K562 (cell line): Measurements from ENCODE around the gene OARD1. TPM values are rescaled to one million over a fixed set of nuclear protein-coding genes. Genes with fewer than 3 reads are reported as not detected.

Source experiments
- ATAC-seq: fragments of 200-7000 bp; cut with Tn5 transposase; 3 replicates; pipeline ENCODE4 v1.9.1; 2020; ENCODE audit warnings: moderate library complexity
- BruUV-seq: library from RNA; stranded (reverse); fragments of 400-500 nt; replicated peaks from 2 replicates; lab custom pipeline; 2021; lab: Mats Ljungman, UMichigan
- CTCF ChIA-PET: fragments of 300-600 bp; formaldehyde crosslinking; extraction: SDS; loops from one replicate; lab custom pipeline; 2021; ENCODE audit warnings: low intra/inter-chr PET ratio; lab: Yijun Ruan, JAX
- POLR2A ChIA-PET: fragments of 300-600, 350-650 bp; sonication (Branson Sonifier 250); formaldehyde crosslinking; extraction: SDS; loops from one replicate; lab custom pipeline; 2021; ENCODE audit warnings: antibody characterized with exemption, inconsistent platforms; lab: Yijun Ruan, JAX
- DNase-seq, 4 experiments: peaks; one replicate each; pipeline versions ENCODE4 v3.0.0 to v3.0.0-alpha.2; 2011 to 2018; ENCODE audit warnings: low spot score in 3 of 4, mixed read lengths in 3 of 4; ENCODE audit errors: extremely low read depth in 1 of 4
- FAIRE-seq: peaks from 2 replicates; lab custom pipeline; 2011; peaks lifted over from hg19 to GRCh38; lab: Jason Lieb, UNC
- H2AFZ ChIP-seq: 2 replicates; pipeline ENCODE4 v1.6.0; 2011; ENCODE audit warnings: low read depth, low read length, control low read depth, inconsistent platforms
- H3K27ac ChIP-seq: fragments of 200-600 bp; 3 replicates; pipeline ENCODE4 v1.8.0; 2011; ENCODE audit warnings: low read depth, mild to moderate bottlenecking, control low read depth, inconsistent platforms, low read length, moderate library complexity, mixed read lengths; ENCODE audit errors: extremely low read depth
- H3K27me3 ChIP-seq, 2 experiments: fragments of 300-600 bp in 1 of 2; 2 replicates in 1 of 2; 3 replicates in 1 of 2; pipeline versions ENCODE4 v1.6.0 to v1.8.0; 2011; ENCODE audit warnings: inconsistent platforms in 2 of 2, low read length in 2 of 2, mild to moderate bottlenecking in 1 of 2, mixed read lengths in 1 of 2, moderate library complexity in 1 of 2; ENCODE audit not compliant: control insufficient read depth in 2 of 2, insufficient read depth in 2 of 2
- H3K36me3 ChIP-seq: fragments of 300-600 bp; 3 replicates; pipeline ENCODE4 v1.8.0; 2011; ENCODE audit warnings: mild to moderate bottlenecking, low read length, inconsistent platforms; ENCODE audit not compliant: control insufficient read depth, insufficient read depth
- H3K4me1 ChIP-seq, 2 experiments: fragments of 200-600 bp in 1 of 2; replicated peaks in 1 of 2; 2 replicates in 1 of 2; 3 replicates in 1 of 2; pipeline versions ENCODE4 v1.5.1 to v1.8.0; 2011; ENCODE audit warnings: inconsistent platforms in 2 of 2, low read length in 2 of 2, mild to moderate bottlenecking in 1 of 2, mixed read lengths in 1 of 2, moderate library complexity in 1 of 2; ENCODE audit not compliant: control insufficient read depth in 2 of 2, insufficient read depth in 2 of 2
- H3K4me2 ChIP-seq: 2 replicates; pipeline ENCODE4 v1.6.1; 2011; ENCODE audit warnings: low read length, control low read depth, inconsistent platforms, mixed read lengths; ENCODE audit not compliant: insufficient read depth
- H3K4me3 ChIP-seq: fragments of 200-600 bp; sonication (generic), shearing (Covaris generic); 2 replicates; pipeline ENCODE4 v1.5.1; 2016; ENCODE audit warnings: control low read depth, inconsistent platforms
- H3K79me2 ChIP-seq: fragments of 200-600 bp; 3 replicates; pipeline ENCODE4 v1.8.0; 2011; ENCODE audit warnings: low read length, inconsistent platforms; ENCODE audit not compliant: control insufficient read depth, insufficient read depth
- H3K9ac ChIP-seq, 2 experiments: 2 replicates each; pipeline versions ENCODE4 v1.6.0 to v1.6.1; 2011; ENCODE audit warnings: low read depth in 2 of 2, low read length in 2 of 2, control low read depth in 1 of 2, inconsistent platforms in 1 of 2, mild to moderate bottlenecking in 1 of 2, mixed read lengths in 1 of 2; ENCODE audit not compliant: insufficient read depth in 1 of 2
- H3K9me1 ChIP-seq: one replicate; pipeline ENCODE4 v1.6.0; 2011; ENCODE audit warnings: inconsistent platforms, mild to moderate bottlenecking, low read length, moderate library complexity; ENCODE audit not compliant: control insufficient read depth, insufficient read depth
- H3K9me3 ChIP-seq: replicated peaks from 2 replicates; pipeline ENCODE4 v1.5.1; 2011; ENCODE audit warnings: low read depth, low read length, inconsistent platforms; ENCODE audit not compliant: control insufficient read depth, insufficient read depth
- H4K20me1 ChIP-seq: replicated peaks from 2 replicates; pipeline ENCODE4 v1.6.1; 2011; ENCODE audit warnings: low read length, inconsistent platforms, mixed read lengths; ENCODE audit not compliant: control insufficient read depth, insufficient read depth
- CSDE1 ChIP-seq, 2 experiments: fragments of 450-650 bp; IDR thresholded peaks; 2 replicates each; pipeline ENCODE4 v1.6.1; 2016; ENCODE audit warnings: mild to moderate bottlenecking in 1 of 2
- DIDO1 ChIP-seq: fragments of 450-650 bp; IDR thresholded peaks from 2 replicates; pipeline ENCODE4 v1.6.1; 2016; ENCODE audit warnings: low read depth, missing biosample characterization, missing genetic modification characterization
- HDAC2 ChIP-seq: fragments of 450-650 bp; IDR thresholded peaks from 2 replicates; pipeline ENCODE4 v1.6.1; 2016; ENCODE audit warnings: mild to moderate bottlenecking
- KHSRP ChIP-seq: fragments of 450-650 bp; IDR thresholded peaks from 2 replicates; pipeline ENCODE4 v1.6.1; 2017
- MEIS2 ChIP-seq: fragments of 450-650 bp; IDR thresholded peaks from 2 replicates; pipeline ENCODE4 v1.6.1; 2014; ENCODE audit warnings: mild to moderate bottlenecking; ENCODE audit not compliant: partially characterized antibody
- NFE2 ChIP-seq: IDR thresholded peaks from 2 replicates; pipeline ENCODE4 v1.6.1; 2014; ENCODE audit warnings: antibody characterized with exemption, low read depth
- SIRT6 ChIP-seq: IDR thresholded peaks from one replicate; pipeline ENCODE4 v1.6.1; 2012; ENCODE audit warnings: low read depth, mild to moderate bottlenecking, control low read depth, inconsistent platforms, low read length, moderate library complexity
- XRCC3 ChIP-seq: fragments of 450-650 bp; IDR thresholded peaks from 2 replicates; pipeline ENCODE4 v1.6.1; 2017; ENCODE audit warnings: mild to moderate bottlenecking, moderate library complexity
- XRCC5 ChIP-seq: fragments of 200-400 bp; formaldehyde crosslinking; IDR thresholded peaks from 2 replicates; pipeline ENCODE4 v1.6.1; 2017; ENCODE audit warnings: low read depth, mild to moderate bottlenecking, low read length
- ZBED1 ChIP-seq: IDR thresholded peaks from 2 replicates; pipeline ENCODE4 v1.6.1; 2014
- ZNF197 ChIP-seq: fragments of 200-800 bp; sonication (Bioruptor generic); IDR thresholded peaks from 2 replicates; pipeline ENCODE4 v1.6.1; 2016; ENCODE audit warnings: low read depth, missing genetic modification characterization, missing compliant biosample characterization
- ZNF707 ChIP-seq: fragments of 250-450 bp; sonication (Bioruptor Pico); conservative IDR thresholded peaks from 2 replicates; pipeline ENCODE4 v1.8.0; 2022; ENCODE audit warnings: inconsistent platforms, mild to moderate bottlenecking, moderate library complexity
- ZSCAN32 ChIP-seq: fragments of 450-650 bp; formaldehyde crosslinking; IDR thresholded peaks from 2 replicates; pipeline ENCODE4 v1.4.0; 2020; ENCODE audit warnings: mild to moderate bottlenecking, moderate library complexity
- WGBS: fragments of 100-300 bp; shearing (Covaris generic); methylation state at CpG from one replicate; pipeline ENCODE4 v1.1.6; 2016; ENCODE audit warnings: low coverage, mixed read lengths; ENCODE audit not compliant: insufficient coverage; ENCODE audit errors: missing lambda C conversion rate; 5-methylcytosine and 5-hydroxymethylcytosine counted together
- in situ Hi-C: fragments of 300-500 bp; cut with MboI; formaldehyde crosslinking; loops from 4 replicates; pipeline ENCODE4 v1.15.0; 2018; ENCODE audit warnings: inconsistent platforms, mixed read lengths
- intact Hi-C: fragments of 100-400 bp; cut with micrococcal nuclease; formaldehyde crosslinking; loops from 2 replicates; pipeline ENCODE4 v1.14.2; 2022
- polyA plus RNA-seq, 8 experiments: library from polyadenylated mRNA; depleted of rRNA in 4 of 8; stranded (reverse) in 5 of 8; unstranded in 3 of 8; fragments of >200 nt; fragmentation: Nextera tagmentation in 2 of 8; fragmentation: Illumina TruSeq in 1 of 8; extraction: Ambion mirVana in 2 of 8; extraction: Trizol in 1 of 8; gene quantifications; 2 replicates each; pipeline versions ENCODE4 v1.2.1 to v1.2.3, GENCODE V29; 2011 to 2014; ENCODE audit warnings: inconsistent platforms in 1 of 8, missing spikeins in 1 of 8
- total RNA-seq, 7 experiments: library from RNA; depleted of rRNA in 6 of 7; stranded (reverse); fragments of >200 nt in 6 of 7; fragmentation: Illumina TruSeq in 2 of 7; extraction: Trizol in 2 of 7; gene quantifications; 2 replicates each; pipeline versions ENCODE4 v1.2.1 to v1.2.3, GENCODE V29; 2011 to 2021; ENCODE audit warnings: low replicate concordance in 1 of 7
- TF ChIP-seq, protein P1 (sequence below): fragments of 250-450 bp; sonication (Bioruptor Pico); IDR thresholded peaks from 2 replicates; pipeline ENCODE4 v1.9.0; 2021; ENCODE audit warnings: mild to moderate bottlenecking, inconsistent platforms
- TF ChIP-seq, protein P2 (sequence below): fragments of 250-450 bp; sonication (Bioruptor Pico); IDR thresholded peaks from 2 replicates; pipeline ENCODE4 v1.6.1; 2021; ENCODE audit warnings: mild to moderate bottlenecking

The OARD1 gene
- total and polyA plus RNA-seq, 9 of the 15 experiments (the other 6 are each of a cell fraction or from before 2014, with no cell fraction given), result 43.4 to 88.3 (median 61.1) TPM

DNA sequence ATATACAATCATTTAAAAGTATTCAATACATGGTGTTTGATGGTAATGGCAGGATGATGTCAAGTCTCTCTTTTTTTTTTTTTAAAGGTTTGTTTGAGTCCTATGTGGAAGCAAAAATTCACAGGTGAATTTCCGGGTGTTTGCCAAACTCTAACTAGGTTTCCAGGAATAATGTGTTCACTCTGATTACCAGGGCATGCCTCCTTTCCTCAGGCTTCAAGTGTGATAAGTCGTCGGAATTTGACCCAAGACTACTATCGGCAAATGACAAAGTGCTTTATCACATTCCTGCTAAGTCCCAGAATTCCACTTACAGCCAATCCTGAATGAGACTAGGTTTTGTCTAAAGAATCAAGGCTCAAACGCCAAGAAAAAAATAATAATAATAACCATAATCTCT is 7.3 kb downstream of the OARD1 start:
- peaks cover 73% of the 10 kb centered on the region for H3K36me3 ChIP-seq
- H3K4me1 ChIP-seq, result peaks cover 0 to 5% of the 10 kb centered on the region in 2 experiments; a peak in 2 of 5 replicates
- H3K9ac ChIP-seq, result no peak overlapping the region
- no peaks in the 10 kb centered on the region for H3K27me3 ChIP-seq
- DNase-seq, result no peak
- H3K4me3 ChIP-seq, result no peak overlapping the region
- H2AFZ ChIP-seq, result no peak overlapping the region
- H3K4me2 ChIP-seq, result no peak overlapping the region
- TF ChIP-seq DIDO1 (tag) (no peak), ZSCAN32 (CRISPR knock-in tag) (no peak), MEIS2 (no peak), ZNF707 (CRISPR knock-in tag) (no peak), XRCC5 (no peak), ZNF197 (CRISPR knock-in tag) (no peak), CSDE1 (IDR thresholded peaks at IDR 0.05) (no peak), NFE2 (no peak), SIRT6 (no peak), KHSRP (no peak), XRCC3 (no peak), ZBED1 (no peak), HDAC2 (no peak)
- TF ChIP-seq, protein P1, sequence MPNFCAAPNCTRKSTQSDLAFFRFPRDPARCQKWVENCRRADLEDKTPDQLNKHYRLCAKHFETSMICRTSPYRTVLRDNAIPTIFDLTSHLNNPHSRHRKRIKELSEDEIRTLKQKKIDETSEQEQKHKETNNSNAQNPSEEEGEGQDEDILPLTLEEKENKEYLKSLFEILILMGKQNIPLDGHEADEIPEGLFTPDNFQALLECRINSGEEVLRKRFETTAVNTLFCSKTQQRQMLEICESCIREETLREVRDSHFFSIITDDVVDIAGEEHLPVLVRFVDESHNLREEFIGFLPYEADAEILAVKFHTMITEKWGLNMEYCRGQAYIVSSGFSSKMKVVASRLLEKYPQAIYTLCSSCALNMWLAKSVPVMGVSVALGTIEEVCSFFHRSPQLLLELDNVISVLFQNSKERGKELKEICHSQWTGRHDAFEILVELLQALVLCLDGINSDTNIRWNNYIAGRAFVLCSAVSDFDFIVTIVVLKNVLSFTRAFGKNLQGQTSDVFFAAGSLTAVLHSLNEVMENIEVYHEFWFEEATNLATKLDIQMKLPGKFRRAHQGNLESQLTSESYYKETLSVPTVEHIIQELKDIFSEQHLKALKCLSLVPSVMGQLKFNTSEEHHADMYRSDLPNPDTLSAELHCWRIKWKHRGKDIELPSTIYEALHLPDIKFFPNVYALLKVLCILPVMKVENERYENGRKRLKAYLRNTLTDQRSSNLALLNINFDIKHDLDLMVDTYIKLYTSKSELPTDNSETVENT (CRISPR knock-in tag), result no peak
- TF ChIP-seq, protein P2, sequence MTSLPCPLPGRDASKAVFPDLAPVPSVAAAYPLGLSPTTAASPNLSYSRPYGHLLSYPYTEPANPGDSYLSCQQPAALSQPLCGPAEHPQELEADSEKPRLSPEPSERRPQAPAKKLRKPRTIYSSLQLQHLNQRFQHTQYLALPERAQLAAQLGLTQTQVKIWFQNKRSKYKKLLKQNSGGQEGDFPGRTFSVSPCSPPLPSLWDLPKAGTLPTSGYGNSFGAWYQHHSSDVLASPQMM (CRISPR knock-in tag), result no peak
- no peaks in the 10 kb centered on the region for H3K9me1 ChIP-seq
- no peak for FAIRE-seq
- WGBS, result 55% methylated on average over 4 of the region's 5 CpGs
- in situ Hi-C loops, result no loop called here
- no peaks in the 10 kb centered on the region for H3K9me3 ChIP-seq
- no peak overlapping the region for H3K27ac ChIP-seq
- intact Hi-C loops, result loop anchor here (5.0 kb wide), 1 partner anchor 38 kb away; no protein-coding TSS in a partner anchor
- CTCF ChIA-PET, result interaction anchor here (4.0 kb wide), 1 partner anchor 59 kb away, joined by 26 read pairs; no protein-coding TSS in a partner anchor
- H3K79me2 ChIP-seq, result no peaks in the 10 kb centered on the region
- no peaks in the 10 kb centered on the region for H4K20me1 ChIP-seq
- no peak for ATAC-seq
- BruUV-seq, result no TSS peak
- POLR2A ChIA-PET, result no interaction called here
